ENCODE data around the gene TSKU. TPM values are rescaled to one million over a fixed set of nuclear protein-coding genes. Genes with fewer than 3 reads are reported as not detected.
"Not testable (repeated sequence)": the region's sequence is repeated elsewhere in the genome, so short reads cannot be mapped to it uniquely, and the experiment has no call there.

TSKU gene
- total RNA-seq, 2 donors from 2014 or later, result 64.0 to 77.6 TPM

DNA sequence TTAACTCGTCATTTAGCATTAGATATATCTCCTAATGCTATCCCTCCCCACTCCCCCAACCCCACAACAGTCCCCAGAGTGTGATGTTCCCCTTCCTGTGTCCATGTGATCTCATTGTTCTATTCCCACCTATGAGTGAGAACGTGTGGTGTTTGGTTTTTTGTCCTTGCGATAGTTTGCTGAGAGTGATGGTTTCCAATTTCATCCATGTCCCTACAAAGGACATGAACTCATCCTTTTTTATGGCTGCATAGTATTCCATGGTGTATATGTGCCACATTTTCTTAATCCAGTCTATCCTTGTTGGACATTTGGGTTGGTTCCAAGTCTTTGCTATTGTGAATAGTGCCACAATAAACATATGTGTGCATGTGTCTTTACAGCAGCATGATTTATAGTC, 43.4 kb downstream of the TSKU start:
- DNase-seq (ENCODE audit: low spot score); intact Hi-C loops (cut with DNase I): not testable (repeated sequence)

DNA sequence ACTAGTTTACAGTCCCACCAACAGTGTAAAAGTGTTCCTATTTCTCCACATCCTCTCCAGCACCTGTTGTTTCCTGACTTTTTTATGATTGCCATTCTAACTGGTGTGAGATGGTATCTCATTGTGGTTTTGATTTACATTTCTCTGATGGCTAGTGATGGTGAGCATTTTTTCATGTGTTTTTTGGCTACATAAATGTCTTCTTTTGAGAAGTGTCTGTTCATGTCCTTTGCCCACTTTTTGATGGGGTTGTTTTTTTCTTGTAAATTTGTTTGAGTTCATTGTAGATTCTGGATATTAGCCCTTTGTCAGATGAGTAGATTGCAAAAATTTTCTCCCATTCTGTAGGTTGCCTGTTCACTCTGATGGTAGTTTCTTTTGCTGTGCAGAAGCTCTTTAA, 43.8 kb downstream of the TSKU start:
- not testable (repeated sequence) for DNase-seq (ENCODE audit: low spot score)

DNA sequence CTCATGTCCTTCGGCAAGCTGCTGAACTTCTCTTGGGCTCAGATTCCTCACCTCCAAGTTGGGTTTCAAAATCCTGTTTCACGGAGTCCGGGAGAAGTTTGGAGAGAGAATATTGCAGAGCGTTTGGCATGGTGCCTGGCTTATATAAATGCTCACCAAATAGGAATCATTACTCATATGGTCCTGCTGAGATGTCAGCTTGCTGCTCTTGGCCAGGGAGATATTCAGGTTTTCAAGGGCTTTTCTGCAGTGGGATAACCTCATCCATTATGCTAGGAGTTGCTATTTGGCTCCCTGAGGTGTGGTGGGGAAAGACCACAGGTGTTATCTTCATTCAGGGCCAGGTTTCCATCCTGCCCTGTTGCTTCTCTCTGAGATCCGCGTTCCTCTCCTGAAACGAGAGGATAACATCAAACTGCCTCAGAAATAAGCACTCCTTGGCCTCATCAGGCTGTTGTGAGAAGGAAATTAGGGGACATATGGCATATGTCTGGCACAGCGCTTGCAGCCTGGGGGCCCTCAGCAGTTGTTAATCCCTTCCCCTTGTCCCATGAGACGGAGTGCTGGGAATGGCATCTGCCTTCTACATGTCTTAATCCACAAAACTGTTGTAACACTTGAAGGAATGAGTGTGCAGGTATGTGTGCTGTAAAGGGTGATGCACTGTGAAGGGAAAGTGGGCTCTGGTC, 47.6 kb downstream of the TSKU start:
- no peak for DNase-seq (ENCODE audit: low spot score)
- intact Hi-C loops (cut with DNase I), result no loop called here

More for the DNA sequence above, 43.8 kb downstream of the TSKU start:
- intact Hi-C loops (cut with DNase I), result not testable (repeated sequence)

DNA sequence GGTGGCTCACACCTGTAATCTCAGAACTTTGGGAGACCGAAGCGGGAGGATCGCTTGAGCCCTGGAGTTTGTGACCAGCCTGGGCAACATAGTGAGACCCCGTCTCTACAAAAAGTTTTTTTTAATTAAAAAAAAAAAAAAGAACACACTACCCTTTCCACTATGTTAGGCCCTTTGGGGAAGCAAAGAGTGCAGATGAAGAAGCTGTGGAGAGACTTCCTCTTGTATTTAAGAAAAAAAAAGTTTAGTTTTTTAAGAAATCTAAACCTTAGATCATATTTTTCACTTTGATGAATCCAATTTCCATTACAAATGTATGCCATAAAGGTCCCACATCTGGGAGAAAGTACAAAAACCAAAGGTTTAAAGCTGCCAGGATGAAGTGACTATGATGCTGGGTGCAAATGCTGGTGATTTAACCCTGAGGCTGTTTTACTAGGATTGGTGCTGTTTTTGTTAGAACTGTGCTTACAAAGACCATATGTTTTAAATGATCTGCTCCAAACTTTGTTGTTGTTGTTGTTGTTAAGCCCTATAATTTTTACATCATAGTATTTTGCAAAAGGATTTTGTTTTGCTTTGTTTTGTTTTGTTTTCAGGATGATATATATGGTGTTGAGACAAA, 48.6 kb downstream of the TSKU start:
- no peak for DNase-seq (ENCODE audit: low spot score)
- intact Hi-C loops (cut with DNase I), result no loop called here

DNA sequence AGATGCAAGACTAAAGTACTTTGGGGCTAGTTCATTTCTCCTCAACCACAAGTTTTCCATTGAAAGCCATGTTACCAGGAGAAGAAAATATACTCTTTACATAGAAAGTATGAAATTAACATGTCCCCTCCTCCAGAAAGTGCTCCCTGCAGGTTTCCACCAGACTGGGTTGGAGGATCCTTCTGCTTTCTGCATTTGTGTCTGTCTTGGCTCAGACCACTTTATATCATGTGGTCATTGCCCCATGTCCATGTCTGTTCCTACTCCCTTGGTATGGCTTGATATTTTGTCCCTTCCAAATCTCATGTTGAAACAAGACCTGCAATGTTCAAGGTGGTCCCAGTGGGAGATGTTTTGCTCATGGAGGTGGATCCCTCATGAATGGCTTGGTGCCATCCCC, 49.2 kb downstream of the TSKU start:
- intact Hi-C loops (cut with DNase I), result no loop called here
- no peak for DNase-seq (ENCODE audit: low spot score)

DNA sequence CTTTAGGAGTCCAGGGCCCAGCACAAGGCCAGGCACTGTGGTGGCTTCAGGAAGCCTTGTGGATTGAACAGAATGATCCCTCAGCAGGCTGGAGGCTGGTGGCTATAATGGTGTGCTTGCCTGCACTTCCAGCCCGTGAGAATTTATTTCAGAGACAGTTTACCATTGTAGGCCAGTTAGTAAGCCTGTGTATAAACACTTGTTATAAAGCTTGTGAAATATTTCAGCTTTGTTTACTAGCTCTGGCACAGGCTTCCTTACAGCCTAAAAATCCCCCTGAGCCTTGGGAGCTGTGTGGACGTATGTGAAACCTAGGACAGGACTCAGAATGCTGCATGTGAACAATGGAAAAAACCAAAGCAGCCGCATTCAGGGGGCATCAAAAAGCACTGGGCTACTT, 51.0 kb downstream of the TSKU start:
- DNase-seq (ENCODE audit: low spot score), result no peak
- intact Hi-C loops (cut with DNase I), result no loop called here

DNA sequence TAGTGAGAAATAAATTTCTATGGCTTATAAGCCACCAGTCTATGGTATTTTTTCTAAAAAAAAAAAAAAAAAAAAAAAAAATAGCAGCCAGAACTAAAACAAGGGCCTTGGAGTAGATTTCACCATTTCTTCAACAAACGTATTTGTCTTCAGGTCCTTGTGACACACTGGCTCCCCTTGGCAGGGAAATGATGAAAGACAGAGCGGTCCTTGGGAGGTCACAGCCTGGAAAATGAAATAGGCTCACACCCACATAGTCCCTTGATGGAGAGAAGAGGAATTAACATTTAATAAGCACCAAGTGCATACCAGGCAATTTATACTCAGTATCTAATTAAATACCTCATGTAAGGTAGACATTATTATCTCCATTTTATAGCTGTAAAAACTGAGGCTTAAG, 51.9 kb downstream of the TSKU start:
- intact Hi-C loops (cut with DNase I), result no loop called here
- no peak for DNase-seq (ENCODE audit: low spot score)

DNA sequence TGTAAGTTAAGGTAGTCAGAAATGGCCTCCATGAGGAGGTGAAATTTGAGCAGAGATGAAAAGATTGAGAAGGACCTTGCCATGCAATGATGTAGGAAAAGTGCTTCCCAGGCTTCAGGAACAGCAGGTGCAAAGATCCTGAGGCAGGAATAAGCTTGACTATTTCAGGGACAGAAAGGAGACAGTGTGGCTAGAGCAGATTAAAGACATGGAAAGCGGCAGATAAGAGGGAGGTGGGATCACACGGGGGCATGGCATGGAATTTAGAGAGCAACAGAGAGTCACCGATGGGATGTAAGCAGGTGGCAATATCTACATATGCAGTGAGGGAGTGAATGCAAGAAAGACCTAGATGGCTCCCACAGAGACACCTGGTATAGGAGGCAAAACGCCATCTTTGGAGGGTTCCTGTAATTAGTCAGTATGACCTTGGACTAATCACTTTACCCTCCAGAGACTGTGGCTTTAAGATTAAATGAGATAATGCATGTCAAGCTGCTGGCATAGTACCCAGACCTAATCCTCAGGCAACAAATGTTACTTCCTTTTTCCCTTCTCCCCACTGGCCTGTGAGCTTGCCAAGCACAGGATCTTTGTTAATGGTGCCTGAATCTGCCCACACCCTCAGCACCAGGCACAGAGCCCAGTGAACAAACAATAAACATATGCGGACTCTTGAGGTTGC, 52.9 kb downstream of the TSKU start:
- no peak for DNase-seq (ENCODE audit: low spot score)
- intact Hi-C loops (cut with DNase I), result no loop called here

DNA sequence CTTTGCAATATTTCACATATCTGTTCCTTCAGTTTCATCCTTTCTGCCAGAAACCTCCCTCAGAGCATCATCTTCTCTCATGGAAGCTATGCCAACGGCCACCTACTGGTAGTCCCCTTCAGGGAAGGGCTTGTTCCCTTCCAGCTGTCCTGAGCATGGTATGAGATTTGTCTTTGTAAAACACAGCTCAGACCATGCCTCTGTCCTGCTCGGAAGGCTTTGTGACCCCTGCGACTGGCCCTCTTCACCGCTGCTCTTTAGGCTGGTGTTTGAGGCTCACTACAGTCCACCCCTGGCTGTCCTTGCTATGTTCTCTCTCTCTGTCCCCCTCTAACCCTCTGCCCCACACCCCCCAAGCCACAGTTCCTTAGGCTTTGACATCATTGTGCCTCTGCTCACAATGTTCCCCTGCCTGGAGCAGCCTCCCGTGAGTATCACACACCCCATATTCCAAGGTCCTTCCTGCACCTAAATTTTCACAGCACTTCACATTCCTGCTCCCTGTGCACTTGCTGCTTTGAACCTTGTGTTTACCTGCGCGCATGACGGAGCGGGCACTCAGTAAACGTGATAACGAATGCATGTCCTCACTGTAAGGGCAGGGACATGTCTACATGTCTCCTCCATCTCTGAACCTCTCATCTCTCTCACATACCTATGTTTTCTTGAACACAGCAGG, 53.6 kb downstream of the TSKU start:
- DNase-seq (ENCODE audit: low spot score), result no peak

DNA sequence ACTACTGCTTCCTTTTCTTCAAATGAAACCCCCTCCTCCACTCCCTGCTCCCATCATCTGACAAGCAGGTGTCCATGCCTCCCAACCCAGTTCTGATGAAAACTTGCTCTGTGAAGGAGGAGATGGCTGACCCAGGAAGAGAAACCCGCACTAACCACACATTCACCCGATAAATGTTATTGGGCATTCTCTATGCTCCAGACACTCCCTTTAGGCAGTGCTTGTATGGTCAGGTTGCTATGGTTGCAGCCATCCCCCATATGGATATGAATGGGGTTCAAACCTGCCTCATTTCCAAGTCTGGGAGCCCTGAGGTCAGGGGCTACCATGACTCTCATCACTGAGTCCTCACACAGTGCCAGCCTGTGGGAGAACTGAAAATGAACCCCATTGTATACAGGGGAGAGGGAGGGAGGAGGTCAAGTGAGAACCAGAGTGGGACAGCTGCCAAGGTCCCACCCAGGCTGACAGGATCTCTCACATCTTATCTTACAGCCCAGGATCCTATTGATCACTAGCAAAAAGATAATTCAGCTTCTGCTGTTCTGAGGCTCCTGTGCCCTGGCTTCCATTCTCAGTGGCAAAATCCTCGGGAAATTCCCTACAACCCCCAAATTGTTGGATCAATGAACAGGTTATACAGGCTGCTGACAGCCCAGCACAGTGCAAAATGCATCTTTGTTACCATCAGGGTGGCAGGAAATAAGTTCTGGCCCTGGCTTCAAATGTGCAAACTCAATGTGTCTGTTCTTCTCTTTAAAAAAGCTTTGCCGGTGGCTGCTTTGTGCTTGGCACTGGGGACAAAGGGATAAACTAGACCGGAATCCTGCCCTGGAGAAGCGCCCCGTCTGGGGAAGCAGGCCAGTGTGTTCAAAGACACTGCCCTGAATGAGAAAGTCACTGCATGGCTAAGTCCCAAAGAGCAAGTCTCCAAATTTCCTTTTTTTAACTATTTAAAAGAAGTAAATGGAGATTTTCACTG, 54.8 kb downstream of the TSKU start:
- intact Hi-C loops (cut with DNase I), result no loop called here
- DNase-seq (ENCODE audit: low spot score), result no peak

More for the DNA sequence above, 53.6 kb downstream of the TSKU start:
- intact Hi-C loops (cut with DNase I), result no loop called here

DNA sequence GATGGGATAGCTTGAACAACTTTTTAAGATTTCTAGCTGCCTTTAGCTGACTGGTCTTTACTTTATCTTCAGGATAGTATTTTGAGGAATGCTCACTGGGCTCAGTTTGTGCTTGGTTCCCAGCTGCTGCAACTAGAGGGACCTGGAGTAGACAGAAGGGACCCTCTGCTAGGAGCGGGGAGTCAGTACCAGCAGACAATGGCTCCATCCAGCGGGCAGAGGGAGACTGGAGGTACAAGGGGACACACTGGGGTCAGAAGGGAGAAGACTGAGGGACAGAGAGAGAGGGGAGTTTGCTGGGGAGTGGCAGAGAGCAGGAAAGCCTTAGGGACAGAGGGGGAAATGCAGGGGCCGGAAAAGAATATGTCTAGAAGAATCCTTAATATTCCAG, 55.5 kb downstream of the TSKU start:
- intact Hi-C loops (cut with DNase I), result no loop called here
- DNase-seq (ENCODE audit: low spot score), result no peak

DNA sequence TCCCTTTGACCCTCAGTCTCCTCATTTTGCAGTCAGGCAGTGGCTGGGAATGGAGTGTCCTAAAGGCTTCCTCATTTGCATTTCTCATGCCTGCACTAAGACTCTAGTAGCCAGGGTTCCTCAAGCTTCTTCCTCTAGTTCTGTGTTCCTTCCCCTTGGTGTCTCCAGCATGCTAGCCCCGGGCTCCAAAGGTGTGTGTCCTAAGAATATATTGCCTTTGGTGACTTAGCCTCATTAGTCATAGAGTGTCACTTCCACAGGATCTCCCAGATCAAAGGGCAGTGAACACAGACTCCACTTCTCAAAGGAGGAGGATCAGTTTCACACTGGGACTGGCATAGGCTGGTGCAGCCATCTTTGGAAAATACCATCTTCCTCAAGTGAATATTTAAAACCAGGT, 56.2 kb downstream of the TSKU start:
- intact Hi-C loops (cut with DNase I), result no loop called here
- DNase-seq (ENCODE audit: low spot score), result no peak

DNA sequence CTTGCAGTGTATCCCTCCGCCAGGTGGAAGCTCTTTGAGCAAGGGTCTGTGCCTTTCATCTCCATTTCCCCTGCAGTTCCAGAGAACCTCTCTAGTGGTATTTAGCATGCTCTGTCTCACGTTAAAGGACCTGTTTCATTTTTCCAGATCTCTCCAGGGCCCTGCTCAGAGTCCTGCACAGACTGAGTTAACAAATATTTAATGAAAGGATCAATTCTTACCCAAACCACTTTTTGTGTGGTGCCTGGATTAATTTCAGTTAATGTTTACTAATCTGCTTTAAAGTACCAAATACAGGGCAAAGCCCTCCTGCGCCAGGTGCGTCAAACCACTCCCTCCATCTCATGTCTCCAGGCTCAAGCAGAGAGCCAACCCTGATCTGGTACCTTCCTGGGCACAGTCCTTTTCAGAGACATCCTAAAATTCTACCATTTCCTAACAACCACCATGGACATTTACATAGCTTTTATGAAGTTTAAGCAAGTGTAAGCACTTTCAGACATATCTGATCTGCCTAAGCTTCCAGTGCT, 58.8 kb downstream of the TSKU start:
- intact Hi-C loops (cut with DNase I), result no loop called here

DNA sequence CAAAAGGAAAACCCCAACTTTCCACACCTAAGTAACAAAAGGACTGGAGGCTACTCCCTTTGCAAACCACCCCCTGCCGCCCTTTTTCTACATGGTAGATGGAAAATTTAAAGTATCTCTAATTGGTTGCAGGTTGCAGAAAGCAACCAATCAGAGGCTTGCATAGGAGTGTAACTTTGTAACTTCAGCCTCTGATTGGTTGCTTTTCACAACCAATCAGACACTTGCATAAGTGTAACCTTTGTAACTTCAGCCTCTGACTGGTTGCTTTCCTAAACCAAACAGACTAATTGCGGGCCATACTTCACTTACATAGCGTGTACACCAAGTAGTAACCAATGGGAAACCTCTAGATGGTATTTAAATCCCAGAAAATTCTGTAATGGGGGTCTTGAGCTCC, 60.8 kb downstream of the TSKU start:
- intact Hi-C loops (cut with DNase I), result no loop called here
- no peak for DNase-seq (ENCODE audit: low spot score)

More for the DNA sequence above, 58.8 kb downstream of the TSKU start:
- DNase-seq (ENCODE audit: low spot score), result no peak

DNA sequence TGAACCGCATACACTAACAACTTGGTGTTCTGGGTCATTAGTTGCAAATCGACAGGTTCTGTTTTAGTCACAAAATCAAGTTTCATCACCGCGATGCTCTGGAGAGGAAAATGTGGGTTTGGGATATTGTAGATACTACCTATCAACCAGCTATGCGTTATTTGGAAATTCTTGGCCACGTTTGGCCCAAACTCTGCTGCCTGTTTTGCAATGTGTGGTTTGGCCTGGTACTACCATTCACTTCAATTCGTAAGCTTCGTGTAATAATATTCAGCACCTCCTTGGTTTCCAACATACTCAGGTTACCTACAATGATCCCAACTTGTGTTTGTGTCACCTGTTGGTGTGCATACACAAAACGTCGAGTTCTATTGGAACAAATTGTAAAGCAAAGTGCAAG, 61.4 kb downstream of the TSKU start:
- intact Hi-C loops (cut with DNase I), result no loop called here
- DNase-seq (ENCODE audit: low spot score), result no peak

DNA sequence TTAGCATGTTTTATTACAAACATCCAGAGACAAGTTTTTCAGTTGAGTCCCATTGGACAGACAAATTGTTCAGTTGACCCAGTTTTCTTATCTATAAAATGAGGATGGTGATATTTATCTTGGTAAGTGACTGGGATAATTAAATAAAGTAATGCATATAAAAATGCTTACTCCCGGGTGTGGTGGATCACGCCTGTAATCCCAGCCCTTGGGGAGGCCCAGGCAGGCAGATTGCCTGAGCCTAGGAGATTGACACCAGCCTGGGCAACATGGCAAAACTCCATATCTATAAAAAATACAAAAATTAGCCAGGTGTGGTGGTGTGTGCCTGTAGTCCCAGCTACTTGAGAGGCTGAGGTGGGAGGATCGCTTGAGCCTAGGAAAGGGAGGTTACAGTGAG, 61.9 kb downstream of the TSKU start:
- DNase-seq (ENCODE audit: low spot score), result no peak
- intact Hi-C loops (cut with DNase I), result no loop called here

DNA sequence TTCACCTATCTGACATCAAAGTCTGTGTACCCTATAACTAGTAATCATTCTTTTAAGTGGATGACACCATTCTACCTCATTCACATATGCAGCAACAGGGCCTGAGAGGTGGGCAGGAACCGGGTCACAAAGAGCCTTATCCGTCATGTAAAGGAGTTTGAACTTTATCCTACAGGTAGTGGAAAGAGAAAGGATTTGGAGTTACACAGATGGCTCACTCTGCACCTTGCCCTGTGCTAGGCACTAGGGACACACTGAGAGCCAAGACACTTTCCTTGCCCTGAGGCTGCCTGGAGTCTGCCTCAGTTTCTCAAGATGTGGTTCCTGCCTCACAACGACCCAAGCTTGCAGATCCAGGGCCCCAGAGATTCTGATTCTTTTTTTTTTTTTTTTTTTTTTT, 63.3 kb downstream of the TSKU start:
- intact Hi-C loops (cut with DNase I), result no loop called here

More for the DNA sequence above, 63.3 kb downstream of the TSKU start:
- DNase-seq (ENCODE audit: low spot score), result no peak
